BLaER1 (cell line): Measurements from ENCODE around the gene HSFX2.
"Not testable (repeated sequence)": the region's sequence is repeated elsewhere in the genome, so short reads cannot be mapped to it uniquely, and the experiment has no call there.

Experiments
- H3K27ac ChIP-seq: shearing (Covaris generic); formaldehyde crosslinking; 2 replicates; pipeline ENCODE4 v1.8.1; 2022
- H3K27me3 ChIP-seq: shearing (Covaris generic); formaldehyde crosslinking; 2 replicates; pipeline ENCODE4 v1.8.1; 2022
- H3K36me3 ChIP-seq: shearing (Covaris generic); formaldehyde crosslinking; 2 replicates; pipeline ENCODE4 v1.8.1; 2022
- H3K4me1 ChIP-seq: shearing (Covaris generic); formaldehyde crosslinking; 2 replicates; pipeline ENCODE4 v1.8.1; 2022
- H3K4me2 ChIP-seq: shearing (Covaris generic); formaldehyde crosslinking; 2 replicates; pipeline ENCODE4 v1.8.1; 2022
- H3K4me3 ChIP-seq: shearing (Covaris generic); formaldehyde crosslinking; 2 replicates; pipeline ENCODE4 v1.8.1; 2022
- H3K9ac ChIP-seq: shearing (Covaris generic); formaldehyde crosslinking; 2 replicates; pipeline ENCODE4 v1.8.1; 2022
- H3K9me3 ChIP-seq: shearing (Covaris generic); formaldehyde crosslinking; 2 replicates; pipeline ENCODE4 v1.8.1; 2022
- H4K20me1 ChIP-seq: shearing (Covaris generic); formaldehyde crosslinking; 2 replicates; pipeline ENCODE4 v1.8.1; 2022
- Cebpa-rat ChIP-seq: shearing (Covaris generic); IDR thresholded peaks from 2 replicates; pipeline ENCODE4 v1.8.1; 2022

The HSFX2 gene

DNA sequence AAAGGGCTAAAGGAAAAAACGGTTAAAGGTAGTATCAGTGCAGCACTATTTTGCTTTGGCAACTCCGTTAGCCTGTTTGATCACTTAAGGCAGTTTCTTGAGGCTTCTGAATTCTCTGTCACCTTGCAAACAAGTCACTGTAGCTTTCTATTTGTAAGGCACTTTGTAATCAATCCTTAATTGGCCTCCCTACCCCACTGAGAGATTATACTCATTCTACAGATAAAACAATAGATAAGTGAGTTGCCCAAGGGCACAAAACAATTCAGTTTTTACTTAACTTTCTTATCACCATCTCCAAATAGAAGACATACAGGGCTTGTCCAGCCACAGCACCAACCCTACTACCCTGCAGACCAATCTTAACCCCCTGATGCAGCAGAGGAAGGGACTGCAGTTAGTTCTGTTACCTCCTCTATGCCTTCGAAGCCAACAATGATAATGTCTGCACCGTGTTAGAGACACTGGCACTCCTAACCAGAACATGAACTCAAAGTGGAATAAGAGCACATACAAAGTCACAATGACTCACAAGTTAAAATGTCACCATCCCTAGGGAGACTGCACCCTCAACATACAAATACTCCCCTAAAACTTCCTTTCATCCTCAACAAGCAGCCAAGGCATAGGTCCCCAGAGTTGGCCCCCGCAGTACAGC lies 34.7 kb upstream of the HSFX2 start:
- Histone ChIP-seq H3K27me3 (no peaks in the 10 kb centered on the region), H3K9ac (no peak overlapping the region), H3K4me2 (peak overlapping the region; percentile 69), H3K36me3 (no peaks in the 10 kb centered on the region), H3K4me1 (peaks cover 10% of the 10 kb centered on the region), H3K9me3 (0 out of 2 replicates have a peak, but pooled peaks cover 4% of the 10 kb centered on the region), H4K20me1 (peaks cover 57% of the 10 kb centered on the region), H3K27ac (no peak overlapping the region), H3K4me3 (peak overlapping the region; percentile 81)
- no peak for TF ChIP-seq Cebpa-rat

GRCh38 chrX:149628768-149629167 lies 33.7 kb upstream of the HSFX2 start:
- no peak for TF ChIP-seq Cebpa-rat
- H4K20me1 ChIP-seq, result peaks cover 67% of the 10 kb centered on the region
- peaks cover 10% of the 10 kb centered on the region for H3K4me1 ChIP-seq
- H3K27ac ChIP-seq, result no peak overlapping the region
- H3K27me3 ChIP-seq, result no peaks in the 10 kb centered on the region
- no peaks in the 10 kb centered on the region for H3K36me3 ChIP-seq
- H3K4me2 ChIP-seq, result no peak overlapping the region
- no peak overlapping the region for H3K4me3 ChIP-seq
- H3K9ac ChIP-seq, result no peak overlapping the region
- 0 out of 2 replicates have a peak, but pooled peaks cover 4% of the 10 kb centered on the region for H3K9me3 ChIP-seq

GRCh38 chrX:149628280-149628679 lies 33.2 kb upstream of the HSFX2 start:
- peaks cover 10% of the 10 kb centered on the region for H3K4me1 ChIP-seq
- H3K27me3 ChIP-seq, result no peaks in the 10 kb centered on the region
- no peak overlapping the region for H3K4me2 ChIP-seq
- H3K9ac ChIP-seq, result no peak overlapping the region
- H3K27ac ChIP-seq, result no peak overlapping the region
- no peak for TF ChIP-seq Cebpa-rat
- no peak overlapping the region for H3K4me3 ChIP-seq
- peaks cover 71% of the 10 kb centered on the region for H4K20me1 ChIP-seq
- H3K36me3 ChIP-seq, result no peaks in the 10 kb centered on the region
- H3K9me3 ChIP-seq, result 0 out of 2 replicates have a peak, but pooled peaks cover 4% of the 10 kb centered on the region

DNA sequence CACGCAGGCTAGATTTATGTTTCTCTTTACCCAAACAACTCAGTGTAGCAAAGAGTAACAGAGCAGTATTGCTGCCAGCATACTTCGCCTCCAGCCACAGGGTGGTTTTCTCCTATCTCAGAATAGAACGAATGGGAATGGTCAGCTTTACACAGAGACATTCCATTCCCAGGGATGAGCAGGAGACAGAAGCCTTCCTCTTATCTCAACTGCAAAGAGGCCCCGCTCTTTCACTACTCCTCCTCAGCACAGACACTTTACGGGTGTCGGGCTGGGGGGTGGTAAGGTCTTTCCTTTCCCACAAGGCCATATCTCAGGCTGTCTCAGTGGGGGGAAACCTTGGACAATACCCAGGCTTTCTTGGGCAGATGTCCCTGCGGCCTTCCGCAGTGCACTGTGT lies 31.7 kb upstream of the HSFX2 start:
- not testable (repeated sequence) for H3K27ac ChIP-seq

GRCh38 chrX:149619662-149620061 lies 24.5 kb upstream of the HSFX2 start:
- H3K4me3 ChIP-seq, H3K9ac ChIP-seq, H3K4me1 ChIP-seq, H3K4me2 ChIP-seq, H3K9me3 ChIP-seq, H3K27ac ChIP-seq, H3K27me3 ChIP-seq, H3K36me3 ChIP-seq: not testable (repeated sequence)
- peaks cover 31% of the 10 kb centered on the region for H4K20me1 ChIP-seq

More for the DNA sequence above, 31.7 kb upstream of the HSFX2 start:
- peaks cover 10% of the 10 kb centered on the region for H3K4me1 ChIP-seq
- H3K9me3 ChIP-seq, H3K27me3 ChIP-seq, H3K36me3 ChIP-seq, H3K4me3 ChIP-seq, H3K9ac ChIP-seq, H3K4me2 ChIP-seq: not testable (repeated sequence)
- peaks cover 78% of the 10 kb centered on the region for H4K20me1 ChIP-seq

DNA sequence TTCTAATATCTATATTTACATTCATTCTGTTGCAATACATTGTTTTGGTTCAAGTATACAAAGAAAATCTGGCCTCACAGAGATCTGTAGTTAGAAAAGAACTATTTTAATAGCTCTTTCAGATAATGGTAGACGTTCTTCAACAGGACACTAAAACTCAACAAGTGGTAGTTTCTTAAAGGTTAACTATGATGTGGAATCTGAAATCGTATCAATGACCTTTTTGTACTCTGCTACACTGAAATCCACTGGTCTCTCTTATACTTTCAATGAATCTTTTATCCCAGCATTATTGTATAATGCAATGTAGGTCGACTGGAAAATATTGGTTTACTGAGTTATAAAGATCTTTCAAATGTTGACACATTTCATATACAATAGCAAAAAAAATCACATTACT lies 23.8 kb upstream of the HSFX2 start:
- Histone ChIP-seq H3K27ac (no peak overlapping the region), H3K4me2 (no peak overlapping the region), H3K4me3 (no peak overlapping the region), H4K20me1 (peaks cover 24% of the 10 kb centered on the region; the same call in 1 of the 2 replicates), H3K9ac (no peak overlapping the region), H3K4me1 (no peaks in the 10 kb centered on the region), H3K9me3 (no peaks in the 10 kb centered on the region), H3K36me3 (no peaks in the 10 kb centered on the region), H3K27me3 (no peaks in the 10 kb centered on the region)
- no peak for TF ChIP-seq Cebpa-rat

GRCh38 chrX:149611623-149612175 lies 16.6 kb upstream of the HSFX2 start:
- TF ChIP-seq Cebpa-rat, result no peak
- no peak overlapping the region for H3K4me2 ChIP-seq
- H3K9ac ChIP-seq, result no peak overlapping the region
- H3K27me3 ChIP-seq, result no peaks in the 10 kb centered on the region
- no peaks in the 10 kb centered on the region for H3K9me3 ChIP-seq
- peaks cover 19% of the 10 kb centered on the region for H3K36me3 ChIP-seq
- no peak overlapping the region for H3K27ac ChIP-seq
- no peaks in the 10 kb centered on the region for H3K4me1 ChIP-seq
- peaks cover 42% of the 10 kb centered on the region for H4K20me1 ChIP-seq
- no peak overlapping the region for H3K4me3 ChIP-seq

GRCh38 chrX:149610511-149610910 lies 15.4 kb upstream of the HSFX2 start:
- H3K9me3 ChIP-seq, result no peaks in the 10 kb centered on the region
- H3K27ac ChIP-seq, result no peak overlapping the region
- peaks cover 28% of the 10 kb centered on the region for H3K36me3 ChIP-seq
- no peak overlapping the region for H3K4me3 ChIP-seq
- no peaks in the 10 kb centered on the region for H3K4me1 ChIP-seq
- no peak for TF ChIP-seq Cebpa-rat
- no peak overlapping the region for H3K4me2 ChIP-seq
- peaks cover 32% of the 10 kb centered on the region for H4K20me1 ChIP-seq
- H3K9ac ChIP-seq, result no peak overlapping the region
- H3K27me3 ChIP-seq, result no peaks in the 10 kb centered on the region

- no peaks in the 10 kb centered on the region for H3K27me3 ChIP-seq
- no peaks in the 10 kb centered on the region for H3K4me1 ChIP-seq
- no peak overlapping the region for H3K4me3 ChIP-seq
- H3K36me3 ChIP-seq, result peaks cover 28% of the 10 kb centered on the region
- H3K4me2 ChIP-seq, result no peak overlapping the region
- H4K20me1 ChIP-seq, result peaks cover 23% of the 10 kb centered on the region
- H3K9me3 ChIP-seq, result no peaks in the 10 kb centered on the region
- H3K27ac ChIP-seq, result no peak overlapping the region
- TF ChIP-seq Cebpa-rat, result no peak
- no peak overlapping the region for H3K9ac ChIP-seq
Observed at GRCh38 chrX:149607699-149608098, 12.6 kb upstream of the HSFX2 start.

DNA sequence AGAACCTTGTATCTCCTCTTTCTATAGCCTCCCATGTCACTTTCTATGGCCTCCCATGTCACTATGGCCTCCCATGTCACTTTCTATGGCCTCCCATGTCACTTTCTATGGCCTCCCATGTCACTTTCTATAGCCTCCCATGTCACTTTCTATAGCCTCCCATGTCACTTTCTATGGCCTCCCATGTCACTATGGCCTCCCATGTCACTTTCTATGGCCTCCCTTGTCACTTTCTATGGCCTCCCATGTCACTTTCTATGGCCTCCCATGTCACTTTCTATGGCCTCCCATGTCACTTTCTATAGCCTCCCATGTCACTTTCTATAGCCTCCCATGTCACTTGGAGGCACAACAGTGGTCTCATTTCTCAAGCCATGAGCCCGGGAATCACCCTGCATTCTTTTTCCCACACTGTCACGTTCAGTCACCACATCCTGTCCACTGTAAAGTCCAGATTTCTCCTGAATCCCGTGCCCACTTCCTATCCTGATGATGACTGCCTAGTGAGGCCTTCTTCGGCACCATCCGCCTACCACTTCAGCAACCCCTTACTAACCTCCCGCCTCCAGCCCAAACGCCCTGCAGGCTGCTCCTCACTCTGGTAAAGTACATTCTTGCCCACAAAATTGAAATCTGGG lies 10.3 kb upstream of the HSFX2 start:
- not testable (repeated sequence) for H3K4me1 ChIP-seq, H3K27me3 ChIP-seq, H3K4me3 ChIP-seq, H4K20me1 ChIP-seq, H3K9me3 ChIP-seq, H3K27ac ChIP-seq, H3K4me2 ChIP-seq, H3K9ac ChIP-seq
- peaks cover 28% of the 10 kb centered on the region for H3K36me3 ChIP-seq

DNA sequence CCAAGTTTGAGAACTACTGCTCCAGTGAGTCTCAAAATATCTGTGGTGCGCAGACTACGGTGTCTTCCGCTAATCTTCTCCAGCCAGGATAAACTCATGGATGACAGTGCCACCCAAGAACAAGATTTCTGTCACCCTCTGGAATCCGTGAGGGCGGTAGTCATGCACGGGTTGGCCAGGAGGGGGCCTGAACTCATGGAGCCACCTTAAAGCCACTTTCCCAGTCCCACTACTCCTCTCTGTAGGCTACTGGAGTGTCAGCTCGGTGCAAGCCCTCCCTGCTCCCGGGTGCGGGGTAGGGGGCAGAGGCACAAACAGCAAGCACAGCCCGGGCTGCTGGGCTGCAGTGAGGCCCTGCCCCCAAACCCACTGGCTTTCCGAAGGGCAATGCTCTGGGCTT lies 3.5 kb upstream of the HSFX2 start:
- H3K9me3 ChIP-seq, H3K9ac ChIP-seq, H4K20me1 ChIP-seq, H3K27ac ChIP-seq, H3K27me3 ChIP-seq, H3K36me3 ChIP-seq, H3K4me1 ChIP-seq, H3K4me3 ChIP-seq, H3K4me2 ChIP-seq: not testable (repeated sequence)

- not testable (repeated sequence) for H3K4me3 ChIP-seq, H4K20me1 ChIP-seq, H3K4me1 ChIP-seq, H3K27me3 ChIP-seq, H3K36me3 ChIP-seq, H3K27ac ChIP-seq, H3K4me2 ChIP-seq, H3K9me3 ChIP-seq, H3K9ac ChIP-seq
Observed at GRCh38 chrX:149595943-149596342, 829 bp upstream of the HSFX2 start.

DNA sequence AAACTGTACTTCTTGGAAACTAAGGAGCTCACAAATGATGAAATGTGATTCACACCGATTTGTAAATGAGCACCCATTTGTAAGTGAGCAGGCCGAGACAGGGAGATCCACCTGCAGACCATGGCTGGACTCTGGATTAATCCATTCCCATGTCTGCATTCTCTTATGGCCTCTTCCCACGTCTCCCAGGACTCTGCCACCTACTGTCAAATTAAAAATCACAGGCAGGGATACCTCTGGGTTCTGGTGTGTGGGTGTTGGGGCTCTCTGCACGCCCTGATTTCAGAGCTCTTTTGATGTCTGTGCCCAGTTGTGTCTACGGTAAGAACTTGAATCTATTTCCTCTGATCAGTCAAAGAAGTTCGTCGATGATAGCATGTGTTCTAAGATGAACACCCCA lies 4.1 kb downstream of the HSFX2 start:
- not testable (repeated sequence) for H3K9me3 ChIP-seq, H3K4me1 ChIP-seq, H3K9ac ChIP-seq, H3K27ac ChIP-seq, H3K27me3 ChIP-seq, H4K20me1 ChIP-seq, H3K36me3 ChIP-seq, H3K4me3 ChIP-seq, H3K4me2 ChIP-seq

GRCh38 chrX:149587359-149587758 lies 7.8 kb downstream of the HSFX2 start, which contains the start of gene MAGEA9B:
Gene MAGEA9B, minus strand, starts transcription at chrX:149587459. Its CDS starts 4,280 bp downstream, at chrX:149583179.
- H3K4me2 ChIP-seq, H3K4me1 ChIP-seq, H3K36me3 ChIP-seq, H3K9me3 ChIP-seq, H4K20me1 ChIP-seq, H3K9ac ChIP-seq, H3K4me3 ChIP-seq, H3K27ac ChIP-seq, H3K27me3 ChIP-seq: not testable (repeated sequence)
